Central memory CD4-positive, alpha-beta T cell (primary cell): ENCODE results near the gene IFNA10.
"Not testable (repeated sequence)": the region's sequence is repeated elsewhere in the genome, so short reads cannot be mapped to it uniquely, and the experiment has no call there.

Experiments used
- DNase-seq: peaks from one replicate; pipeline ENCODE4 v3.0.0; 2022
- total RNA-seq, 3 experiments: gene quantifications; one replicate each; lab custom pipeline; 2026; lab: John Stamatoyannopoulos, UW

The IFNA10 gene
- total RNA-seq = 0 reads per million in 3 experiments

- DNase-seq = not testable (repeated sequence)
Measured at GRCh38 chr9:21207043-21207442, at the start of gene IFNA10. Gene IFNA10, minus strand, starts transcription at chr9:21207143. Its CDS starts 46 bp downstream, at chr9:21207097.

GRCh38 chr9:21255538-21256212 is 48.7 kb upstream of the IFNA10 start:
- DNase-seq = no peak

GRCh38 chr9:21252721-21253547 is 46.0 kb upstream of the IFNA10 start:
- peak; percentile 14 for DNase-seq

DNA sequence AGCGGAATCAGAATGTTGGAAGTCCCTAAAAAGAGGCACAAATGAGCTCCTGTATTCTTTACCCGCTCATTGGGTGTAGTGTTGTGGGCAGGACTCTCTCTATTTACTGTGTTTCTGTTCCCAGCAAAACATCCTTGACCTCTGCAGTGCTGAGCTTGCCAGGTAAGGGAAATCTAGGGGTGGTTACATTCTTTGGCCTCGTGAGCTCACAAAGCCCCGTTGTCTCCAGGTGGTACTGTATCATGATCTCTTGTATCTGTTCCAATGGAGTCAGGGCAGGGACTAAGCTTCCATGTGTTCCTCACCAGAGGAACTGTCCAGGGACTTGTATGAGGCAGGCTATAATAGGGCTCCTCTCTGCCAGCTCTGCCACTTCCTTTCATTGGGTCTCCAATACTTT is 44.7 kb upstream of the IFNA10 start:
- no peak for DNase-seq

GRCh38 chr9:21251190-21251589 is 44.2 kb upstream of the IFNA10 start:
- no peak for DNase-seq

GRCh38 chr9:21244836-21245235 is 37.9 kb upstream of the IFNA10 start:
- DNase-seq = no peak

GRCh38 chr9:21239911-21240310 is 33.0 kb upstream of the IFNA10 start, which contains the start of gene IFNA14:
Gene IFNA14, minus strand, starts transcription at chr9:21240005. Its CDS starts 70 bp downstream, at chr9:21239935.
- DNase-seq = no peak

DNA sequence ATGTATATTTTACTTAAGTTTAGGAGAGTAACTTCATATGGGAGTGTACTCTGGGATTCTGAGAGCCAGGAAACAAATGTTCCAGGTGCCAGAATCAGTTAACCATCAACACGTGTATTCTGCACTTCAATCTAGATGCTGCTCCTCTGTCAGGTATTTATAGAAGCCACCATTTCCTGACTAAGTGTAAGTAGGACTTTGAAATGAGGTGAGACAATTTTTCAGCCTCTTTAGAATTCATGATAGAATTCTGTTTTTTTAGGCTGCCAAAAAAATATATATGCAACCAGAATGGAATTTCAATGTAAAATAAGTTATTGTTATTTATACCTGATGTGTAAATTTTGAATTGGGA is 29.4 kb upstream of the IFNA10 start:
- DNase-seq = not testable (repeated sequence)

DNA sequence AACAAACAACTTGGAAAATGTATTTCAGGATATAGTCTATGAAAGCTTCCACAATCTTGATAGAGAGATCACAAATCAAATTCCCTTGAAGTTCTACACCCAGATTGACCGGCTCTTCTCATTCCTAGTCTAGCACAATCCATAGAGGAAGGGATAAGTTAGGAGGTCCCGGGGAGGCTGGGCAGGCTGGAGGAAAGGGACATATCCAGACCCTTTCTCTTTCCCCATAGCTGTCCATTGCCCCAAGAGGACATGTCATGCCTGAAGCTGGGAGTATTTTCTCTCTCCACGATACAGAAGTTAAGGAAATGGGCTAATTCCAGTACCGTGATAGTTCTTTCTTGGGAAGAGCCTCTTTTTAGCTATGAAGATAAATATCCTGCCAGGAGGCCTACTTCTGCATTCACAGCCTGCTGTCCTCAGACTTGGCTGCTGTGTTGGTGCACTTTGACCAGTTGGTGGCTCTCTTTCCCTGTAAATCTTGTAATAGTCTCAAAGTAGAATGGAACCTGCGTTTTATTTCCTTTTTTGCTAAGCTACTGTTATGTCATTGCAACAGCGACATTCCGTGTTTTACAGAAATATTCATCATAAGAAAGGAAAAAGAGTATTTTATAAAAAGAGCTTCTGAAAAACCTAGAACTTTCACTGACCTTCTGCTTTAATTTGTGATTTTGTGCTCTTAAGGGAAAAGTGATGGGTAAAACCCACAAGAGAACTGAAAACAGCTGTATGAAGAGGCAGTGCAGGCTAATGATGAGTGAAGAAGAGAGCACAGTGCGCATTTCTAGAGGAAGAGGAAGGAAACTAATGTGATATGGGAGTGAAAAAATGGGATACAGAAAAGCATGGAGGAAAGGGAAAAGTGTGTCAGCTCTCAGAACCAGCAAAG is 28.8 kb upstream of the IFNA10 start:
- DNase-seq = peak; percentile 16

- no peak for DNase-seq
Measured at GRCh38 chr9:21234153-21234687, 27.3 kb upstream of the IFNA10 start.

DNA sequence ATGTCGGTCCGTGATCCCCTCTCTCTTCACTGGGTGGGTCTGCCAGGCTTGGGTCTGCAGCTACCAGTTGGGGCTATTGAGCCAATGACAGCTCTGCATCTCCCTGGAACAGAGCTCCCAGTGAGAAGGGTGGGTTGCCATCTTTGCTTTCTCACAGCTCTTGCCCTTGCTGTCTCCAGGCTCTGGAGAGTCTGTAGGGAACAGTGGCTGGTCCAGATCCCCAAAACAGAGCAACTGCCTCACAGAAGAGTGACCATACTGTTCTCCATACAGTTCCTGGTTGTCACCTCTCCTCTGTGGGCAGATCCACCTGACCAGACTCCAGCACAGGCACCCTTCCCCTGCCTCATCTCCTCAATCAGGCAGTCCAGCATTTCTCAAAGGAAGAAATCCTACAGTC is 26.3 kb upstream of the IFNA10 start:
- no peak for DNase-seq

DNA sequence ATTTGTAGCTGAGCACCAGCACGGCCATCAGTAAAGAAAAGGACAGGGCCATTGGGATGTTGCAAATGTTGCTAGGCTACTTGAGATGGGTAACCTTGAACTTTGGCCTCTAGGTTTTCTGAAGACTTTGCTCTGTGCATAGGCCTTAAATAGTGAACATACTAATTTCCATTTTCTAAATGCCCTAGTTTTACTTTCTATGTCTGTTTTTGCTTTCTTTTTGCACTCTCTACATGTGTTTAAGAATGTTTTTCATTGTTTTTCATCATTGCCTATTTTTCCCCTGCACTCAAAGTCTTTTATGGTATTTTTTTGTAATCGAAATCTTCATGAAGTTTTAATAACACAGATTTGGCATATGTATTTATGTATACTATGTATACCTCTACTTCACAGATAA is 21.2 kb upstream of the IFNA10 start, which contains the start of gene IFNA17:
Gene IFNA17 (minus strand): TSS at position 101 of the 400 bp plus-strand sequence. CDS start 49 bp downstream, at position 52.
- no peak for DNase-seq

DNA sequence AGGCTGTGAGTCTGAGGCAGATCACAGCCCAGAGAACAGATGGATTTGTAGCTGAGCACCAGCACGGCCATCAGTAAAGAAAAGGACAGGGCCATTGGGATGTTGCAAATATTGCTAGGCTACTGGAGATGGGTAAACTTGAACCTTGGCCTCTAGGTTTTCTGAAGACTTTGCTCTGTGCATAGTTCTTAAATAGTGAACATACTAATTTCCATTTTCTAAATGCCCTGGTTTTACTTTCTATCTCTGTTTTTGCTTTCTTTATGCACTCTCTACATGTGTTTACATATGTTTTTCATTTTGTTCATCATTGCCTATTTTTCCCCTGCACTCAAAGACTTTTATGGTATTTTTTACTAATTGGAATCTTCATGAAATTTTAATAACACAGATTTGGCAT is 10.3 kb upstream of the IFNA10 start, which contains the start of gene IFNA16:
Gene IFNA16 (minus strand): TSS at position 101 of the 400 bp plus-strand sequence. CDS start 6 bp downstream, at position 95.
- DNase-seq = not testable (repeated sequence)

GRCh38 chr9:21213411-21214326 is 6.7 kb upstream of the IFNA10 start:
- DNase-seq = not testable (repeated sequence)

DNA sequence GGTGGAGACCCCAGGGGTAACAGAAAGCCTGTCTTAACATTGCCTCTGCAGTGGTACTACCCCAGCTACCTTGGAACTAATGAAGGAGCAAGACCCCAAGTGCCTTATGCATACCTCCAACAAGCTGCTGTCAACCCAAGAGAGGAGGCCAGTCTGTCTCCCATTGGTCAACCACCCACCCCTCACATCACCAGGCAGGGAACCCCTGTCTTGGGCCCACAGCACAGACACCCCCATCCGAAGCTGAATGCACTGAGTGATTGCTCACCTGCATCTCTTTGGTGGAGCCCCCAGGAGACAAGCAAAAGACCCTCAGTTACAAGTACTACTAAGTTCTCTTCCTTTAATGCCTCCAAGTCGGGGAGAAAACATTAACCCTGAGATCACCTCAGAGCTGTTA is 5.2 kb upstream of the IFNA10 start:
- DNase-seq = not testable (repeated sequence)

GRCh38 chr9:21210782-21211181 is 3.8 kb upstream of the IFNA10 start:
- DNase-seq = not testable (repeated sequence)

DNA sequence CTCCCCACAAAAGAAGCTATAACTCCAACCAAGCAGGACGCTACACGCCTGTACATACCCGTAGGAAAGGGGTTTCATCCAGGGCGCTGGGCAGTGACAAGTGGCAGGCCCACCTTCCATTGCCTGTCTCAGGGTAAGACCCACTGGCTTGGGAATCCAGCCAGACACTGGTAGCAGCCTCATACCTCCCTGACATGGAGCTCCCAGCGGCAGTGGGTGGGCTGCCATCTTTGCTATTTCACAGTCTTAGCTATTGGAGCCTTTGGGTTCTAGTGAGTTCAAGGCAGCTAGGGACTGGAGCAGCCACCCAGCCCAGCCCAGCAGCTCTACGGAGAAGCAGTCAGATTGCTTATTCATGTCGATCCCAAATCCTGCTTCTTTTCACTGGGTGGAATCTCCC is 3.4 kb upstream of the IFNA10 start:
- no peak for DNase-seq

- no peak for DNase-seq
Measured at GRCh38 chr9:21205204-21205603, 1.7 kb downstream of the IFNA10 start.

DNA sequence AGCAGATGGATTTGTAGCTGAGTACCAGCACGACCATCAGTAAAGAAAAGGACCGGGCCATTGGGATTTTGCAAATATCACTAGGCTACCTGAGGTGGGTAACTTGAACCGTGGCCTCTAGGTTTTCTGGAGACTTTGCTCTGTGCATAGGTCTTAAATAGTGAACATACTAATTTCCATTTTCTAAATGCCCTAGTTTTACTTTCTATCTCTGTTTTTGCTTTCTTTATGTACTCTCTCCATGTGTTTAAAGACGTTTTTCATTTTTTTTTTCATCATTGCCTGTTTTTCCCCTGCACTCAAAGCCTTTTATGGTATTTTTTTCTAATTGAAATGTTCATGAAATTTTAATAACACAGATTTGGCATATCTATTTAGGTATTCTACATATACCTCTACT is 4.8 kb downstream of the IFNA10 start, which contains the start of gene IFNA7:
Gene IFNA7 (minus strand): TSS at position 101 of the 400 bp plus-strand sequence. CDS start 40 bp downstream, at position 61.
- not testable (repeated sequence) for DNase-seq

DNA sequence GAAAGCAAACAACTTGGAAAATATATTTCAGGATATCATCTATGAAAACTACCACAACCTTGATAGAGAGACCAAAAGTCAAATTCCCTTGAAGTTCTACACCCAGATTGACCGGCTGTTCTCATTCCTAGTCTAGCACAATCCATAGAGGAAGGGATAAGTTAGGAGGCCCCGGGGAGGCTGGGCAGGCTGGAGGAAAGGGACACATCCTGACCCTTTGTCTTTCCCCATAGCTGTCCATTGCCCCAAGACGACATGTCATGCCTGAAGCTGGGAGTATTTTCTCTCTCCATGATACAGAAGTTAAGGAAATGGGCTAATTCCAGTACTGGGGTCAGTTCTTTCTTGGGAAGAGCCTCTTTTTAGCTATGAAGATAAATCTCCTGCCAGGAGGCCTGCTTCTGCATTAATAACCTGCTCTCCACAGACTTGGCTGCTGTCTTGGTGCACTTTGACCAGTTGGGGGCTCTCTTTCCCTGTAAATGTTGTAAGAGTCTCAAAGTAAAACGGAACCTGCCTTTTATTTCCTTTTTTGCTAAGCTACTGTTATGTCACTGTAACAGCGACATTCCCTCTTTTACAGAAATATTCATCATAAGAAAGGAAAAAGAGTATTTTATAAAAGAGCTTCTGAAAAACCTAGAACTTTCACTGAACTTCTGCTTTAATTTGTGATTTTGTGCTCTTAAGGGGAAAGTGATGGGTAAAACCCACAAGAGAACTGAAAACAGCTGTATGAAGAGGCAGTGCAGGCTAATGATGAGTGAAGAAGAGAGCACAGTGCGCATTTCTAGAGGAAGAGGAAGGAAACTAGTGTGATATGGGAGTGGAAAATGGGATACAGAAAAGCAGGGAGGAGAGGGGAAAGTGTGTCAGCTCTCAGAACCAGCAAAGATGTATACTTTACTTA is 11.8 kb downstream of the IFNA10 start:
- peak; percentile 39 for DNase-seq
